ENCODE results near the gene CPNE8. TPM values are rescaled to one million over a fixed set of nuclear protein-coding genes. Genes with fewer than 3 reads are reported as not detected.

Gene CPNE8
- total RNA-seq, 1 experiment from 2014 or later = 10.7 TPM

DNA sequence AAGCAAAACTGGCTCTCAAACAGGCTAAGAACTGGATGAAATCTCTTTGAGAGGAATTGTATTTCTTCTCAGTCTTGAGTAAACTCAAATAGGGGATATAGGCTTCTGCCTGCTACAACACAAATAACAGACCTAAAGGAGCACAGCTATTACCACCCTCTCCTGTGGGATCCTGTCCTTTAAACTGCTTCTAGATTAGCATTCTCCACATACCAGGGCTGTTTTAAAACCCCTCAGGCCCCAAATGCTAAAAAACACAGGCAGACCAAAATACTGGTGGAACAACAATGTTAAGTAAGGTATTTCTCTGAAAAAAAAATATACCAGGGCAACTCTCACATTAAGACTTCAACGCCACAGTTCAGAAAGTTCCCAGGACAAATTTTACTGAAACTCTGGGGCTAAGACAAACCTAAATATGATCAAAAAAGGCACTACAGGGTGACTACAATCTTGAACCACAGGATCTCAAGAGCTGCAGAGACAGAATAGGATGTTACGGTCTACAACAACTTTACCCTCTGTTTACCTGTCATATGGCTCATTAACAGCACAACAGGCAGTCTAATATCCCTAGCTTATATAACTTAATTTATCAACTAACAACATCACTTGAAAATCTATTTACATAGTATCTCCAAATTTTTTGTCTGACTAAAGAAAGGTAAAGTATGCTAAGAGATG lies 7.2 kb downstream of the CPNE8 start:
- no peaks in the 10 kb centered on the region for H3K9me2 ChIP-seq (ENCODE audit: insufficient read depth)
- no peaks in the 10 kb centered on the region for H3K9me3 ChIP-seq (ENCODE audit: insufficient read depth, low read depth)
- intact Hi-C loops (cut with micrococcal nuclease; ENCODE audit: unreplicated experiment) = no loop called here
- H4K20me1 ChIP-seq (ENCODE audit: insufficient read depth) = no peaks in the 10 kb centered on the region; the same call in 1 of the 2 replicates
- H3K36me3 ChIP-seq (ENCODE audit: low read depth) = no peaks in the 10 kb centered on the region
- H3K4me2 ChIP-seq = no peak overlapping the region
- H3K27ac ChIP-seq = no peak overlapping the region
- H3K27me3 ChIP-seq (ENCODE audit: insufficient read depth, low read depth) = no peaks in the 10 kb centered on the region
- ChIA-PET CTCF (interaction anchor here (0.5 kb wide), 1 partner anchor 114 kb away, joined by 3 read pairs; no protein-coding TSS in a partner anchor), POLR2A (ENCODE audit: unreplicated experiment) (no interaction called here)
- H3K79me2 ChIP-seq (ENCODE audit: low read depth) = peaks cover 9% of the 10 kb centered on the region; the same call in 1 of the 2 replicates
- no peak overlapping the region for H3K4me3 ChIP-seq
- TF ChIP-seq, protein P1, sequence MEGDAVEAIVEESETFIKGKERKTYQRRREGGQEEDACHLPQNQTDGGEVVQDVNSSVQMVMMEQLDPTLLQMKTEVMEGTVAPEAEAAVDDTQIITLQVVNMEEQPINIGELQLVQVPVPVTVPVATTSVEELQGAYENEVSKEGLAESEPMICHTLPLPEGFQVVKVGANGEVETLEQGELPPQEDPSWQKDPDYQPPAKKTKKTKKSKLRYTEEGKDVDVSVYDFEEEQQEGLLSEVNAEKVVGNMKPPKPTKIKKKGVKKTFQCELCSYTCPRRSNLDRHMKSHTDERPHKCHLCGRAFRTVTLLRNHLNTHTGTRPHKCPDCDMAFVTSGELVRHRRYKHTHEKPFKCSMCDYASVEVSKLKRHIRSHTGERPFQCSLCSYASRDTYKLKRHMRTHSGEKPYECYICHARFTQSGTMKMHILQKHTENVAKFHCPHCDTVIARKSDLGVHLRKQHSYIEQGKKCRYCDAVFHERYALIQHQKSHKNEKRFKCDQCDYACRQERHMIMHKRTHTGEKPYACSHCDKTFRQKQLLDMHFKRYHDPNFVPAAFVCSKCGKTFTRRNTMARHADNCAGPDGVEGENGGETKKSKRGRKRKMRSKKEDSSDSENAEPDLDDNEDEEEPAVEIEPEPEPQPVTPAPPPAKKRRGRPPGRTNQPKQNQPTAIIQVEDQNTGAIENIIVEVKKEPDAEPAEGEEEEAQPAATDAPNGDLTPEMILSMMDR (conservative IDR thresholded peaks at IDR 0.05) = no peak
- no peak for TF ChIP-seq EZH2 (IDR thresholded peaks at IDR 0.05; ENCODE audit: low read depth)
- BruUV-seq (replicated peaks) = no TSS peak
- H3F3A ChIP-seq (ENCODE audit: insufficient read depth, low read depth) = no peaks in the 10 kb centered on the region; the same call in 1 of the 2 replicates
- 0 out of 2 replicates have a peak, but pooled peaks cover 4% of the 10 kb centered on the region for H3K4me1 ChIP-seq (replicated peaks; ENCODE audit: insufficient read depth)
- H2AFZ ChIP-seq = no peak overlapping the region
- DNase-seq = peak in 1 of 2 experiments; percentile 43

DNA sequence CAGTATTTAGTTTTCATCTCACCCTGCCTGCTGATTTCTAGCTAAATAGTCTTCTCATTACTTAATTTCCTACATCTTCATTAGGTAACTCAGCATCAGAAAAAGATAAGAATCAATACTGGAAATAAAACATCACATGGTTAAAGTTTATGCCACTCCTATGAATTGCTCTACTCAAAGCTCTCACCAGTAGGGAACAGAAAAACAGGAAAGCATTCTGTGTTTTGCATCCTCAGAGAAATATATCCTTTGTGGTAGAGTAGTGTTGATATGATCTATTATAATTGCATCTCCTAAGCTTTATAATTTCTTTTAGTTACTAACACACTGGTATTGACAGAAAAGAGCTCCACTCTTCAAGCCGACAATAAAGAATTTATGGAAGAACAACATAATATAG lies 9.9 kb downstream of the CPNE8 start:
- Histone ChIP-seq H3F3A (ENCODE audit: insufficient read depth, low read depth) (no peaks in the 10 kb centered on the region; the same call in 1 of the 2 replicates), H3K4me1 (replicated peaks; ENCODE audit: insufficient read depth) (no peaks in the 10 kb centered on the region), H3K4me3 (no peak overlapping the region), H3K27ac (no peak overlapping the region), H3K27me3 (ENCODE audit: insufficient read depth, low read depth) (no peaks in the 10 kb centered on the region), H3K36me3 (ENCODE audit: low read depth) (no peaks in the 10 kb centered on the region), H3K4me2 (no peak overlapping the region), H2AFZ (no peak overlapping the region), H3K79me2 (ENCODE audit: low read depth) (no peaks in the 10 kb centered on the region; the same call in 1 of the 2 replicates), H4K20me1 (ENCODE audit: insufficient read depth) (no peaks in the 10 kb centered on the region; the same call in 1 of the 2 replicates), H3K9me2 (ENCODE audit: insufficient read depth) (no peaks in the 10 kb centered on the region), H3K9me3 (ENCODE audit: insufficient read depth, low read depth) (no peaks in the 10 kb centered on the region; the same call in 1 of the 2 replicates)
- POLR2A ChIA-PET (ENCODE audit: unreplicated experiment) = interaction anchor here (0.6 kb wide), 2 partner anchors 12 to 289 kb away, joined by 3 to 5 read pairs; no protein-coding TSS in a partner anchor
- CTCF ChIA-PET = interaction anchor here (1.2 kb wide), 1 partner anchor 11 kb away, joined by 3 read pairs; no protein-coding TSS in a partner anchor
- BruUV-seq (replicated peaks) = no TSS peak
- TF ChIP-seq, protein P1 (conservative IDR thresholded peaks at IDR 0.05) = no peak
- no peak for TF ChIP-seq EZH2 (IDR thresholded peaks at IDR 0.05; ENCODE audit: low read depth)
- intact Hi-C loops (cut with micrococcal nuclease; ENCODE audit: unreplicated experiment) = no loop called here
- DNase-seq = no peak

- no peaks in the 10 kb centered on the region; the same call in 1 of the 2 replicates for H4K20me1 ChIP-seq (ENCODE audit: insufficient read depth)
- DNase-seq = no peak
- H3K9me2 ChIP-seq (ENCODE audit: insufficient read depth) = no peaks in the 10 kb centered on the region
- H3F3A ChIP-seq (ENCODE audit: insufficient read depth, low read depth) = no peaks in the 10 kb centered on the region; the same call in 1 of the 2 replicates
- CTCF ChIA-PET = no interaction called here
- BruUV-seq (replicated peaks) = no TSS peak
- no peak overlapping the region for H3K4me3 ChIP-seq
- intact Hi-C loops (cut with micrococcal nuclease; ENCODE audit: unreplicated experiment) = no loop called here
- H3K27ac ChIP-seq = no peak overlapping the region
- H2AFZ ChIP-seq = no peak overlapping the region
- POLR2A ChIA-PET (ENCODE audit: unreplicated experiment) = no interaction called here
- no peaks in the 10 kb centered on the region for H3K4me1 ChIP-seq (replicated peaks; ENCODE audit: insufficient read depth)
- H3K4me2 ChIP-seq = no peak overlapping the region
- TF ChIP-seq, protein P1 (conservative IDR thresholded peaks at IDR 0.05) = no peak
- TF ChIP-seq EZH2 (IDR thresholded peaks at IDR 0.05; ENCODE audit: low read depth) = no peak
- no peaks in the 10 kb centered on the region for H3K27me3 ChIP-seq (ENCODE audit: insufficient read depth, low read depth)
- H3K79me2 ChIP-seq (ENCODE audit: low read depth) = no peaks in the 10 kb centered on the region; the same call in 1 of the 2 replicates
- no peaks in the 10 kb centered on the region; the same call in 1 of the 2 replicates for H3K9me3 ChIP-seq (ENCODE audit: insufficient read depth, low read depth)
- no peaks in the 10 kb centered on the region for H3K36me3 ChIP-seq (ENCODE audit: low read depth)
Observed at GRCh38 chr12:38892976-38893375, 12.4 kb downstream of the CPNE8 start.
